Mammary epithelial cell (primary cell): ENCODE data around the gene KLC4.
"Not testable (repeated sequence)": the region's sequence is repeated elsewhere in the genome, so short reads cannot be mapped to it uniquely, and the experiment has no call there.

Experiments used
- CTCF ChIP-seq, 2 donors: IDR thresholded peaks in 1 of 2; conservative IDR thresholded peaks in 1 of 2; 2 replicates each; pipeline ENCODE4 v1.5.1; 2011 to 2012; ENCODE audit warnings: inconsistent platforms in 2 of 2, low read length in 2 of 2, mild to moderate bottlenecking in 2 of 2, control low read depth in 1 of 2, low read depth in 1 of 2; ENCODE audit not compliant: insufficient read depth in 1 of 2; ENCODE audit errors: extremely low read depth in 1 of 2
- EZH2 ChIP-seq: IDR thresholded peaks from 2 replicates; pipeline ENCODE4 v1.6.1; 2012; ENCODE audit warnings: low read length, inconsistent platforms, borderline replicate concordance

GRCh38 chr6:43041475-43041874 lies 18.0 kb upstream of the KLC4 start:
- not testable (repeated sequence) for TF ChIP-seq CTCF (conservative IDR thresholded peaks at IDR 0.05 in 1 of 2, IDR thresholded peaks at IDR 0.05 in 1 of 2; ENCODE audit: extremely low read depth in 1 of 2, insufficient read depth in 1 of 2, low read depth in 1 of 2, low read length in 2 of 2); EZH2
